ENCODE results near the gene KIAA1671. TPM values are rescaled to one million over a fixed set of nuclear protein-coding genes. Genes with fewer than 3 reads are reported as not detected.
"Not testable (repeated sequence)": the region's sequence is repeated elsewhere in the genome, so short reads cannot be mapped to it uniquely, and the experiment has no call there.

KIAA1671 gene
- total RNA-seq, 2 experiments from 2014 or later = 5.1 to 5.5 TPM

GRCh38 chr22:25178869-25179631 lies 226.5 kb downstream of the KIAA1671 start:
- peaks cover 18% of the 10 kb centered on the region for H3K36me3 Mint-ChIP-seq (ENCODE audit: low read depth)
- not testable (repeated sequence) for DNase-seq

GRCh38 chr22:25182131-25183110 lies 229.9 kb downstream of the KIAA1671 start:
- Mint-ChIP-seq H3K4me1 (ENCODE audit: low read depth) (no peaks in the 10 kb centered on the region), H3K27me3 (ENCODE audit: low read depth) (no peaks in the 10 kb centered on the region), H3K27ac (no peak overlapping the region), H3K4me3 (no peak overlapping the region), H3K9me3 (ENCODE audit: insufficient read depth) (peaks cover 8% of the 10 kb centered on the region), H3K36me3 (ENCODE audit: low read depth) (peaks cover 18% of the 10 kb centered on the region)
- DNase-seq = no peak
- no peak for ATAC-seq
- ChIA-PET CTCF (no interaction called here), POLR2A (no interaction called here)

More at GRCh38 chr22:25178869-25179631, 226.5 kb downstream of the KIAA1671 start:
- H3K4me1 Mint-ChIP-seq (ENCODE audit: low read depth); H3K27ac Mint-ChIP-seq; H3K9me3 Mint-ChIP-seq (ENCODE audit: insufficient read depth); H3K4me3 Mint-ChIP-seq; CTCF ChIA-PET; POLR2A ChIA-PET; H3K27me3 Mint-ChIP-seq (ENCODE audit: low read depth): not testable (repeated sequence)
- ATAC-seq = peak; percentile 82

- DNase-seq = no peak
- peak overlapping the region; percentile 33 for H3K27ac Mint-ChIP-seq
These were observed 231.6 kb downstream of the KIAA1671 start for GRCh38 chr22:25183949-25184619.

DNA sequence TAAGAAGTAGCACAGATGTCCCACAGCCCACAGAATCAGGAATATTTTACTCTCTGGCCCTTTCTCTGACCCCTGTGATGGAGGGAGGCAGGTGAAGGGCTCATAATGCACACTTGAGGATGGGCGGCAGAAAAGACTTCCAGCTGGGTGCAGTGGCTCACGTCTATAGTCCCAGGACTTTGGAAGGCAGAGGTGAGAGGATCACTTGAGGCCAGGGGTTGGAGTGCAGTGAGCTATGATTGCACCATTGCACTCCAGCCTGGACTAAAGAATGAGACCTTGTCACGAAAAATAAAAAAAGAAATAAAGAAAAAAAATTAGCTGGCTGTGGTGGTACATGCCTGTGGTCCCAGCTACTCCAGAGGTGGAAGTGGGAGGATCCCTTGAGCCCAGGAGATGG lies 233.6 kb downstream of the KIAA1671 start:
- DNase-seq = no peak
- H3K27me3 Mint-ChIP-seq (ENCODE audit: low read depth) = no peaks in the 10 kb centered on the region
- no peaks in the 10 kb centered on the region for H3K4me1 Mint-ChIP-seq (ENCODE audit: low read depth)
- H3K4me3 Mint-ChIP-seq = no peak overlapping the region
- no peak for ATAC-seq
- no peaks in the 10 kb centered on the region for H3K9me3 Mint-ChIP-seq (ENCODE audit: insufficient read depth)
- H3K36me3 Mint-ChIP-seq (ENCODE audit: low read depth) = peaks cover 7% of the 10 kb centered on the region
- H3K27ac Mint-ChIP-seq = no peak overlapping the region
- POLR2A ChIA-PET = no interaction called here
- CTCF ChIA-PET = interaction anchor here (0.9 kb wide), 1 partner anchor 16 kb away, joined by 4 read pairs; no protein-coding TSS in a partner anchor

More at GRCh38 chr22:25183949-25184619, 231.6 kb downstream of the KIAA1671 start:
- ATAC-seq = no peak
- no peak overlapping the region for H3K4me3 Mint-ChIP-seq
- H3K36me3 Mint-ChIP-seq (ENCODE audit: low read depth) = peaks cover 16% of the 10 kb centered on the region
- H3K27me3 Mint-ChIP-seq (ENCODE audit: low read depth) = no peaks in the 10 kb centered on the region
- H3K4me1 Mint-ChIP-seq (ENCODE audit: low read depth) = no peaks in the 10 kb centered on the region
- H3K9me3 Mint-ChIP-seq (ENCODE audit: insufficient read depth) = peaks cover 8% of the 10 kb centered on the region
- ChIA-PET CTCF (interaction anchor here (1.1 kb wide), 1 partner anchor 18 kb away, joined by 3 read pairs; no protein-coding TSS in a partner anchor), POLR2A (no interaction called here)

GRCh38 chr22:25187469-25187868 lies 235.0 kb downstream of the KIAA1671 start:
- Mint-ChIP-seq H3K4me3 (no peak overlapping the region), H3K27ac (no peak overlapping the region), H3K4me1 (ENCODE audit: low read depth) (no peaks in the 10 kb centered on the region), H3K27me3 (ENCODE audit: low read depth) (no peaks in the 10 kb centered on the region), H3K36me3 (ENCODE audit: low read depth) (no peaks in the 10 kb centered on the region), H3K9me3 (ENCODE audit: insufficient read depth) (no peaks in the 10 kb centered on the region)
- no peak for DNase-seq
- no peak for ATAC-seq
- ChIA-PET POLR2A (no interaction called here), CTCF (interaction anchor here (1.4 kb wide), 1 partner anchor 15 kb away, joined by 3 read pairs; no protein-coding TSS in a partner anchor)

DNA sequence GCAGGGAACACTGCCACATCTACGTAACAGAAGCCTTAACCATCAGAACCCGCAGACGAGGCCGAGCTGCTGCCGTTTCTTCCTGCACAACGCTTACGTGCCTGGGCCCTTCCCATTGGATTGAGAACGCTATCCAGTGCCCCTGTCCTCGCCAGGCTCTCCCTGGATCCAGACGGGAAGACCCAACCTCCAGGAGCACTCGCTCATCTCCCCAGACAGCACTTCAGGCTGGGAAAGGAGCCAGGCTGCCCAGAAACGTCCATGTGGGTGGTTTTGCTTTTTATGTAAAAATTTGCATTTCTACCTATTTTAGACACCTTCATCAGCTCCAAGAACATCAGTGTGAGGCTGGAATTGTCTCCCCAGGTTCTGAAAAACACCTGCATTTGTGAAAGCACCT lies 239.9 kb downstream of the KIAA1671 start:
- DNase-seq (no peak), ATAC-seq (no peak)
- ChIA-PET POLR2A (no interaction called here), CTCF (interaction anchor here (1.5 kb wide), 1 partner anchor 10 kb away, joined by 4 read pairs; no protein-coding TSS in a partner anchor)
- Mint-ChIP-seq H3K9me3 (ENCODE audit: insufficient read depth) (no peaks in the 10 kb centered on the region), H3K27me3 (ENCODE audit: low read depth) (no peaks in the 10 kb centered on the region), H3K27ac (no peak overlapping the region), H3K4me1 (ENCODE audit: low read depth) (no peaks in the 10 kb centered on the region), H3K36me3 (ENCODE audit: low read depth) (no peaks in the 10 kb centered on the region), H3K4me3 (no peak overlapping the region)

GRCh38 chr22:25193130-25193529 lies 240.6 kb downstream of the KIAA1671 start:
- no peak for DNase-seq
- ChIA-PET POLR2A (no interaction called here), CTCF (interaction anchor here (1.5 kb wide), 1 partner anchor 9 kb away, joined by 4 read pairs; no protein-coding TSS in a partner anchor)
- no peak for ATAC-seq
- H3K9me3 Mint-ChIP-seq (ENCODE audit: insufficient read depth) = no peaks in the 10 kb centered on the region
- no peak overlapping the region for H3K4me3 Mint-ChIP-seq
- no peaks in the 10 kb centered on the region for H3K36me3 Mint-ChIP-seq (ENCODE audit: low read depth)
- H3K27me3 Mint-ChIP-seq (ENCODE audit: low read depth) = no peaks in the 10 kb centered on the region
- H3K4me1 Mint-ChIP-seq (ENCODE audit: low read depth) = no peaks in the 10 kb centered on the region
- H3K27ac Mint-ChIP-seq = no peak overlapping the region

DNA sequence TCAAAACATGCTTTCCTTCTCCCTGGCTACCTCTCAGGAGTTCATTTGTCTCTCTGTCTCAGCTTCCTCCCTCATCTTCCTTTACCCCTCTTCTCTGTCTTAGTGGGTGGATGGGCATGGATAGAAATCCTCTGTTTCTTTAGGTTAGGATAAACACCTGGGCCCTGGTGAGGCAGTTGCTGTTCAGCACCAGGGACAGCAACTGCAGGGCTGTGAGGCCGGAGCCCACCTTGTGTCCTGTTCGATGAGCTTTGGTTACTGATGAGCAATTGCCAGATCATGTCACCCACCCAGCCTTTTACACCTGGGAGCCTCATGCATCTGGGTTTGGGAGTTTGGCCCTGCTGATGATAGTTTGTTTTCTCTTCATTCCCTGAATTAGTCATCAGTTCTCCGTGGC lies 241.0 kb downstream of the KIAA1671 start:
- ChIA-PET CTCF (interaction anchor here (1.5 kb wide), 1 partner anchor 9 kb away, joined by 4 read pairs; no protein-coding TSS in a partner anchor), POLR2A (no interaction called here)
- H3K4me3 Mint-ChIP-seq = no peak overlapping the region
- no peak overlapping the region for H3K27ac Mint-ChIP-seq
- no peaks in the 10 kb centered on the region for H3K27me3 Mint-ChIP-seq (ENCODE audit: low read depth)
- H3K4me1 Mint-ChIP-seq (ENCODE audit: low read depth) = no peaks in the 10 kb centered on the region
- H3K9me3 Mint-ChIP-seq (ENCODE audit: insufficient read depth) = no peaks in the 10 kb centered on the region
- no peak for DNase-seq
- no peak for ATAC-seq
- no peaks in the 10 kb centered on the region for H3K36me3 Mint-ChIP-seq (ENCODE audit: low read depth)

DNA sequence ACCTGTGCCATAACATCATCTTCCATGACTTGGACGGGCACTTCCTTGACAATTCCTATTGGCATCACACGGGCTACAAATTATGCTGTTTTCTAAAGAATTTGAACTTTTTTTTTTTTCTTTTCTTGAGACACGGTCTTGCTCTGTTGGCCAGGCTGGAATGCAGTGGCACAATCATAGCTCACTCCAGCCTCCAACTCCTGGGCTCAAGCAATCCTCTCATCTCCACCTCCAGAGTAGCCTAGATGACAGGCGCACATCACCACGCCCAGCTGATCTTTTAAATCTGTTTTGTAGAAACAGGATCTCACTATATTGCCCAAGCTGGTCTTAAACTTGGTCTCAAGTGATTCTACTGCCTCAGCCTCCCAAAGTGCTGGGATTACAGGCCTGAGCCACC lies 243.8 kb downstream of the KIAA1671 start:
- Mint-ChIP-seq H3K27ac (no peak overlapping the region), H3K4me3 (no peak overlapping the region), H3K36me3 (ENCODE audit: low read depth) (no peaks in the 10 kb centered on the region), H3K4me1 (ENCODE audit: low read depth) (peaks cover 10% of the 10 kb centered on the region), H3K9me3 (ENCODE audit: insufficient read depth) (no peaks in the 10 kb centered on the region), H3K27me3 (ENCODE audit: low read depth) (no peaks in the 10 kb centered on the region)
- ChIA-PET CTCF (no interaction called here), POLR2A (no interaction called here)
- DNase-seq (no peak), ATAC-seq (no peak)

- ChIA-PET CTCF (no interaction called here), POLR2A (no interaction called here)
- no peak overlapping the region for H3K27ac Mint-ChIP-seq
- H3K4me1 Mint-ChIP-seq (ENCODE audit: low read depth) = peaks cover 19% of the 10 kb centered on the region
- no peak overlapping the region for H3K4me3 Mint-ChIP-seq
- DNase-seq = no peak
- no peaks in the 10 kb centered on the region for H3K9me3 Mint-ChIP-seq (ENCODE audit: insufficient read depth)
- no peak for ATAC-seq
- H3K36me3 Mint-ChIP-seq (ENCODE audit: low read depth) = no peaks in the 10 kb centered on the region
- H3K27me3 Mint-ChIP-seq (ENCODE audit: low read depth) = no peaks in the 10 kb centered on the region
These were observed 244.8 kb downstream of the KIAA1671 start for GRCh38 chr22:25197340-25197739.

DNA sequence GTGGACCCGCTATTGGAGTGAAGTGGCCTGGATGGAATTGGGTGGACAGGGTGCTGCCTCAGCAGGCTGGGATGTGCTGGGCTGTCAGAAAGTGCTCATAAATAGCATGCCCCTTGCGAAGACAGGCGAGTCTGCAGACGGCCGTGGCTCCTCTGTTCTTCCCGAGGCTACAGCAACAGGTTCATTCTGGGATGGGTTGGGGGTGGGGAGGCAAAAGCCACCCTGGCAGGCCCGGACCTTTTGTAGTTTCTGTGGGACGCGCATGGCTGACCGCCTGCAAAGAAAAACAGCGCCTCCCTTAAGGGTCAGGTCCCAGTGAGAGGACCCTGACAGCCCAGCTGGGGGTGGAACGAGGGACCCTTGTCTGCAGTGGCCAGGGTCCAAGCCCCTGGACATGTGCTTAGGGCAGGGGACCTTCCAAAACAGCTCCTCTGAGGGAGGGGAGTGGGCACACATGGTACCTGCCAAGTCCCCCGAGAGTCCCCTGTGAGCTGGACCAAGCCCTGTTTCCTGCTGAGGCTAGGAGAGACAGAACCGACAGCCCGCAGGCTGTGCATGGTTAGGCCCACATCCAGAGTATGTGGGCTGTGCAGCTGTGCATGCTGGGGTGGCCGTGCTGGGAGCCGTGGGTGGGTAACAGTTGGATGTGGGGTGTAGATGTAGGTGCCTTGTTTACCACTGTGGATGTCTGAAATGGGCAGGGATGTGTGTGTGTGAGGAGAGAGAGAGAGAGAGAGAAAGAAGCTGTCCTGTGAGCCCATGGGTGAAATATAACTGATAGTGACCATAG lies 247.4 kb downstream of the KIAA1671 start, which contains the start of gene CRYBB3:
Gene CRYBB3 (plus strand): TSS at position 128 of the 790 bp plus-strand sequence. CDS start 1,539 bp downstream, outside the sequence.
- Mint-ChIP-seq H3K27ac (peak within 1 kb of the TSS; percentile 54), H3K27me3 (ENCODE audit: low read depth) (no peaks in the 10 kb centered on the region), H3K9me3 (ENCODE audit: insufficient read depth) (no peaks in the 10 kb centered on the region), H3K4me3 (no peak within 1 kb of the TSS), H3K4me1 (ENCODE audit: low read depth) (peaks cover 19% of the 10 kb centered on the region), H3K36me3 (ENCODE audit: low read depth) (no peaks in the 10 kb centered on the region)
- CTCF ChIA-PET = no interaction called here
- ATAC-seq (no peak), DNase-seq (no peak)
- POLR2A ChIA-PET = no interaction called here

All from activated CD8-positive, alpha-beta T cell treated with anti-CD3 and anti-CD28 coated beads, Interleukin-2, amount 10 ng/mL, durations not matched to agents 7 days and 5 days (primary cell).